Panc1 (cell line): ENCODE results near the gene GSK3B.

Source experiments
- CTCF ChIP-seq: fragments of 450-650 bp; IDR thresholded peaks from 2 replicates; pipeline ENCODE4 v1.5.1; 2017; ENCODE audit warnings: mild to moderate bottlenecking
- REST ChIP-seq, 2 experiments: IDR thresholded peaks; 2 replicates each; pipeline ENCODE4 v1.6.1; 2011 to 2012; ENCODE audit warnings: low read depth in 2 of 2, control low read depth in 1 of 2, low read length in 1 of 2, mild to moderate bottlenecking in 1 of 2, moderate library complexity in 1 of 2; ENCODE audit not compliant: insufficient read depth in 1 of 2
- SIN3A ChIP-seq: IDR thresholded peaks from 2 replicates; pipeline ENCODE4 v1.6.1; 2012; ENCODE audit warnings: low read depth, mild to moderate bottlenecking, low read length, moderate library complexity, borderline replicate concordance; ENCODE audit not compliant: insufficient read depth
- TCF7L2 ChIP-seq: IDR thresholded peaks from 2 replicates; pipeline ENCODE4 v1.6.1; 2011; ENCODE audit warnings: mild to moderate bottlenecking, low read depth, low read length, inconsistent platforms

- no peak for TF ChIP-seq TCF7L2
- no peak for TF ChIP-seq CTCF
- no peak for TF ChIP-seq SIN3A
- no peak for TF ChIP-seq REST (IDR thresholded peaks at IDR 0.05; ENCODE audit: insufficient read depth in 1 of 2, low read depth in 2 of 2, low read length in 1 of 2)
Observed at GRCh38 chr3:119964294-119964693, 130.0 kb downstream of the GSK3B start.
